Kidney (tissue), 14 donors: ENCODE results near the gene COL28A1. TPM values are rescaled to one million over a fixed set of nuclear protein-coding genes. Genes with fewer than 3 reads are reported as not detected.

ENCODE experiments used
- DNase-seq, 5 donors: peaks; one replicate each; pipeline ENCODE4 v3.0.0-alpha.2; 2013 to 2020
- FAIRE-seq: peaks from 2 replicates; lab custom pipeline; 2012; peaks lifted over from hg19 to GRCh38; lab: Jason Lieb, UNC
- H3K27ac ChIP-seq, 2 donors: one replicate each; pipeline ENCODE4 v1.7.0; 2013; ENCODE audit warnings: low read depth in 2 of 2, low read length in 2 of 2, inconsistent platforms in 1 of 2
- H3K27me3 ChIP-seq: one replicate; pipeline ENCODE4 v1.7.1; 2013; ENCODE audit warnings: low read length, inconsistent platforms; ENCODE audit not compliant: control insufficient read depth, insufficient read depth
- H3K36me3 ChIP-seq, 3 donors: one replicate each; pipeline versions ENCODE4 v1.7.0 to v1.7.1; 2013; ENCODE audit warnings: low read length in 3 of 3, control low read depth in 1 of 3, inconsistent platforms in 1 of 3; ENCODE audit not compliant: insufficient read depth in 3 of 3, control insufficient read depth in 2 of 3
- H3K4me1 ChIP-seq, 3 donors: one replicate each; pipeline versions ENCODE4 v1.7.0 to v1.7.1; 2013; ENCODE audit warnings: low read length in 3 of 3, inconsistent platforms in 1 of 3, low read depth in 1 of 3; ENCODE audit not compliant: control insufficient read depth in 2 of 3, insufficient read depth in 2 of 3
- H3K4me3 ChIP-seq, 3 donors: one replicate each; pipeline versions ENCODE4 v1.7.0 to v1.8.1; 2013; ENCODE audit warnings: low read length in 3 of 3, control low read depth in 1 of 3, inconsistent platforms in 1 of 3
- H3K9ac ChIP-seq, 3 donors: one replicate each; pipeline versions ENCODE4 v1.7.0 to v1.7.1; 2013; ENCODE audit warnings: low read length in 3 of 3, control low read depth in 1 of 3, inconsistent platforms in 1 of 3
- H3K9me3 ChIP-seq, 3 donors: one replicate each; pipeline versions ENCODE4 v1.7.0 to v1.7.1; 2013; ENCODE audit warnings: low read length in 3 of 3, control low read depth in 1 of 3, inconsistent platforms in 1 of 3; ENCODE audit not compliant: control insufficient read depth in 2 of 3, insufficient read depth in 1 of 3
- intact Hi-C: fragments of 100-400 bp; cut with DNase I; formaldehyde crosslinking; loops from one replicate; pipeline ENCODE4 v1.11.1; 2022
- polyA plus RNA-seq: library from polyadenylated mRNA; stranded (reverse); fragments of 350-450 nt; fragmentation: Illumina TruSeq; extraction: RNeasy Lipid Tissue Mini Kit (QIAGEN cat#74804); gene quantifications from one replicate; pipeline ENCODE4 v1.2.3, GENCODE V29; 2014; ENCODE audit warnings: low read depth, low replicate concordance; ENCODE audit not compliant: insufficient read depth
- total RNA-seq: library from RNA; stranded (reverse); fragmentation: NEBNext Ultra II Directional; extraction: Animal tissue kit (Norgen Biotek cat#: 25700); gene quantifications from one replicate; pipeline ENCODE4 v1.2.1, GENCODE V29; 2021
- TF ChIP-seq, protein P1 (sequence below): IDR thresholded peaks from 3 replicates; pipeline ENCODE4 v1.5.1; 2012; ENCODE audit warnings: mild to moderate bottlenecking, moderate library complexity, borderline replicate concordance; ENCODE audit not compliant: insufficient read depth; ENCODE audit errors: extremely low read depth
- donor health status: control.
- donor health status: control.
- donor health status: control.
- donor health status: control.
- donor health status: control.
- donor health status: DM: yes; HTN: yes; CAD: no.
- donor health status: Normal renal cell carcinoma (clear cell type).

The COL28A1 gene
- total and polyA plus RNA-seq, 2 donors from 2014 or later: 2.7 to 5.8 TPM

DNA sequence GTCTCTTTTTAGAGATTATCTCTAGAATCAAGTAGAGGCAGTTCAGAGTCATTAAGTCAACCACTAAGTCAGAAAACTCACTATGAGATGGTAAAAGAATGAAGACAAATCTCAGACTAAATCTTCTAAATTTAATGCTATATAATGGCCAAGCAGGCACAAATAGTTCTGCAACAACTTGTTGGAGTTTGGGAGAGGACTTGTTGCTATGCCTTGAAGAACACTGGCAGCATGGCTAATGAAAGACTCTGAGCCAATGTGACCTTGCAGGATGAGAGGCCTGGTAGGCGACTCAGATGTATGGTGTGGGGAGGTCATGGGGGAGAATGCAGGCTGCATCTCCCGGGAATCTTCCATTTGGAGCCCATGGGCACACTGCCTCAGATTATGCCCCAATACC, 224.7 kb downstream of the COL28A1 start:
- no peak for FAIRE-seq
- no peak for DNase-seq
- no peaks in the 10 kb centered on the region for H3K27me3 ChIP-seq
- no peak overlapping the region for H3K27ac ChIP-seq
- H3K9ac ChIP-seq: no peak overlapping the region
- H3K4me1 ChIP-seq: no peaks in the 10 kb centered on the region
- intact Hi-C loops: no loop called here
- TF ChIP-seq, protein P1, sequence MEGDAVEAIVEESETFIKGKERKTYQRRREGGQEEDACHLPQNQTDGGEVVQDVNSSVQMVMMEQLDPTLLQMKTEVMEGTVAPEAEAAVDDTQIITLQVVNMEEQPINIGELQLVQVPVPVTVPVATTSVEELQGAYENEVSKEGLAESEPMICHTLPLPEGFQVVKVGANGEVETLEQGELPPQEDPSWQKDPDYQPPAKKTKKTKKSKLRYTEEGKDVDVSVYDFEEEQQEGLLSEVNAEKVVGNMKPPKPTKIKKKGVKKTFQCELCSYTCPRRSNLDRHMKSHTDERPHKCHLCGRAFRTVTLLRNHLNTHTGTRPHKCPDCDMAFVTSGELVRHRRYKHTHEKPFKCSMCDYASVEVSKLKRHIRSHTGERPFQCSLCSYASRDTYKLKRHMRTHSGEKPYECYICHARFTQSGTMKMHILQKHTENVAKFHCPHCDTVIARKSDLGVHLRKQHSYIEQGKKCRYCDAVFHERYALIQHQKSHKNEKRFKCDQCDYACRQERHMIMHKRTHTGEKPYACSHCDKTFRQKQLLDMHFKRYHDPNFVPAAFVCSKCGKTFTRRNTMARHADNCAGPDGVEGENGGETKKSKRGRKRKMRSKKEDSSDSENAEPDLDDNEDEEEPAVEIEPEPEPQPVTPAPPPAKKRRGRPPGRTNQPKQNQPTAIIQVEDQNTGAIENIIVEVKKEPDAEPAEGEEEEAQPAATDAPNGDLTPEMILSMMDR: no peak
- H3K36me3 ChIP-seq: no peaks in the 10 kb centered on the region
- H3K9me3 ChIP-seq: no peaks in the 10 kb centered on the region
- no peak overlapping the region for H3K4me3 ChIP-seq

DNA sequence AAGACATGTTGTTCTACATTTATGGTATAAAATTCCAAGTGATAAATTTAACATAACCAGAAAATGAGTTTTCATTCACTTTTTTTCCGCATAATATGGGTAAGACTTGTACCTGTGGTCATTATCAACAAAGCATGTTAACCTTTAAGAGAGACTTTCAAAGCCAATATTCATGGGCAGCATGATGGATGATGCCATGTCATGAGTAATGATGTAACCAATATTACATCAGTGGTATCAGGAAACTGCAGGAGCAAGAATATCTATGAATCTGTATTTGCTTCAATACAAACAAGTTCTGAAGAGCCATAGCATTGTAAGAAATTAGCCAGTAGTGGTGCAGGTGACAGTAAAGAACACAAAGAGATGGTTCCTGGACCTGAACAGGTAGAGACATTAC, 226.5 kb downstream of the COL28A1 start:
- H3K27me3 ChIP-seq: no peaks in the 10 kb centered on the region
- no peaks in the 10 kb centered on the region for H3K4me1 ChIP-seq
- H3K9me3 ChIP-seq: no peaks in the 10 kb centered on the region
- intact Hi-C loops: no loop called here
- TF ChIP-seq, protein P1: no peak
- H3K4me3 ChIP-seq: no peak overlapping the region
- no peaks in the 10 kb centered on the region for H3K36me3 ChIP-seq
- no peak for DNase-seq
- no peak overlapping the region for H3K9ac ChIP-seq
- no peak for FAIRE-seq
- no peak overlapping the region for H3K27ac ChIP-seq

Other genes with a start within 250 kb of the COL28A1 start
- 37.0 TPM for gene MIOS, start 31.0 kb upstream of the COL28A1 start, total RNA-seq
- gene MIOS, start 31.0 kb upstream of the COL28A1 start, polyA plus RNA-seq: 12.4 TPM
- gene UMAD1, start 104.9 kb upstream of the COL28A1 start, total RNA-seq: 18.0 TPM
- gene UMAD1, start 104.9 kb upstream of the COL28A1 start, polyA plus RNA-seq: 20.3 TPM
- gene RPA3, start 182.7 kb upstream of the COL28A1 start, total RNA-seq: 33.7 TPM
- 59.4 TPM for gene RPA3, start 182.7 kb upstream of the COL28A1 start, polyA plus RNA-seq